Endothelial cell of hepatic sinusoid (primary cell): ENCODE data around the gene GNPTG.
"Not testable (repeated sequence)": the region's sequence is repeated elsewhere in the genome, so short reads cannot be mapped to it uniquely, and the experiment has no call there.

Experiments used
- in situ Hi-C: cut with HindIII; loops from 2 replicates; pipeline ENCODE4 v1.10.0; 2017; ENCODE audit warnings: low sequenced_read_pairs

GNPTG gene

DNA sequence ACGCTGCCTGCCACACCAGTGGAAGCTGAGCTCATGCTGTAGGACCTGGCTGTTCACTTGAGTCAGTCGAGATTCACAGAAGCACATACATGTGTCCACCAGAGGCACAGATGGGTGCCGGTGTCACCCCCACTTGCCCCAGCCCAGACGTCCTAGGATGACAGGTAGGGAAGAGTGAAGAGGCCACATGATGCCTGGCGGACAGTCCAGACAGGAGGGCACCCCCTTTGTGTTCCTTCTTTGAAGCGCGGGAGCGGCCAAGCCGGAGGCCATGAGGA is 33.5 kb upstream of the GNPTG start:
- in situ Hi-C loops = no loop called here

DNA sequence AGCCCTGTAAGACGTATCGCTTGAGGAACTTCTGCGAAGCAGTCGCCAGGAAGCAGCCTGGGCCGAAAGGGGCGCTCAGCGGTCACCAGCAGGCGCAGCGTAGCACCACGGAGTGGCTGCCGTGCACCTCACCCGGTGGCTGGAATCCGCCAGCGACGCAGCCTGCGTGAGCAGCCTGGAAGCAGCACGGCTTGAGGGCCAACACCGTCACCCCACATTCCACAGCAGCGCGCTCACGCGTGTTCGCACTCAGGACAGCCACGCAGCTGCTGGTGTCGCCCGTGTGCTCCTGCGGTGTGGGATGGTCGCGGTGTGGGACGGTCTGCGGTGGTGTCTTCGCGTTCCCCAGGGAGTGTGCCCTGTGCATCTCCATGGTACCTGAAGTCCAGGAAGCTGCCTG is 32.7 kb upstream of the GNPTG start:
- in situ Hi-C loops = no loop called here

DNA sequence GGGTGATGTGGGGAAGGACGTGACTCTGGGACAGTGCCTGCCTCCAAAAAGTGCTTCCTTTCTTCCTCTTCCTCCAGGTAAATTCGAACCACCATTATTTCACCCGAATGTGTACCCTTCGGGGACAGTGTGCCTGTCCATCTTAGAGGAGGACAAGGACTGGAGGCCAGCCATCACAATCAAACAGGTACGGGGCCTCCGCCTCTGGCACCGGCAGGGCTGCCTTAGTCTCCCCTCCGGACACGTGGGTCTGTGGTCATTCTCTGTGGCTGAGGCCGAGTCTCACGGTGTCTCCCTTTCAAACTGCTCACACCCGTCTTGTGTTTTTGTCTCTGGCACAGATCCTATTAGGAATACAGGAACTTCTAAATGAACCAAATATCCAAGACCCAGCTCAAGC is 31.6 kb upstream of the GNPTG start:
- in situ Hi-C loops = no loop called here

DNA sequence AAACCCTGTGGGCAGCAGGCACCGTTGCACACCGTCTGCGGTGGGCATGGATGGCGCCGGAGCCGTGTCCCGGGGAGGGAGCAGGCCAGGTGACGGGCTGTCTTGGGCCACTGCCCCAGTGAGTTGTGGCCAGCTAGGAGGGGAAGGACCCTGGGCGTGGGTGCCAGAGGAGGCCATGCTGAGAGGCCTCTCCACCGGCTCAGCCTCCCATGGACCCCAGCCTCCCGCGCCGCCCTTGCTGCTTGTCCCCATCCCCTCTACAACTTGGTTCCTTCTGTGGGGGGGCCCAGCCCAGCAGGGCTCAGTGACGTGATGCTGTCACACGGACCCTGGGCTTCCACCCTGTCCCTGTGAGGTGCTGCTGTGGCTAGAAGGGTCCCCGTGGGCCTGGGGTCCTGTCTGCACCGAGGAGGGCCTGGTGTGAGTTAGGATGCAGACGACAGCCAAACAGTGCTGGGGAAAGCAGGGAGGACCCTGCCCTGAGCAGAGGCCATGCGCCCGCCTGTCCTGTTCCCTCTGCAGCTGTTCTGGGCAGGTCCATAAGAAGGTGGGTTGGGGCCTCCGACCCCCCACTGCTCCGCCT is 31.0 kb upstream of the GNPTG start:
- in situ Hi-C loops = no loop called here

DNA sequence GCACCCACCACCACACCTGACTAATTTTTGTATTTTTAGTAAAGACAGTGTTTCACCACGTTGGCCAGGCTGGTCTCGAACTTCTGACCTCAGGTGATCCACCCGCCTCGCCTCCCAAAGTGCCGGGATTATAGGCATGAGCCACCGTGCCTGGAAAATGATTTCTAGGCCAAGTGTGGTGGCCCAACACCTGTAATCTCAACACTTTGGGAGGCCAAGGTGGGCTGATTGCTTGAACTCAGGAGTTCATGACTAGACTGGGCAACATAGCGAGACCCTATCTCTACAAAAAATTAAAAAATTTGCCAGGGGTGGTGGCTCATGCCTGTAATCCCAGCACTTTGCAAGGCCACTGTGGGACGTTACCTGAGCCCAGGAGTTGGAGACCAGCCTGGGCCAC is 29.3 kb upstream of the GNPTG start:
- in situ Hi-C loops = no loop called here

DNA sequence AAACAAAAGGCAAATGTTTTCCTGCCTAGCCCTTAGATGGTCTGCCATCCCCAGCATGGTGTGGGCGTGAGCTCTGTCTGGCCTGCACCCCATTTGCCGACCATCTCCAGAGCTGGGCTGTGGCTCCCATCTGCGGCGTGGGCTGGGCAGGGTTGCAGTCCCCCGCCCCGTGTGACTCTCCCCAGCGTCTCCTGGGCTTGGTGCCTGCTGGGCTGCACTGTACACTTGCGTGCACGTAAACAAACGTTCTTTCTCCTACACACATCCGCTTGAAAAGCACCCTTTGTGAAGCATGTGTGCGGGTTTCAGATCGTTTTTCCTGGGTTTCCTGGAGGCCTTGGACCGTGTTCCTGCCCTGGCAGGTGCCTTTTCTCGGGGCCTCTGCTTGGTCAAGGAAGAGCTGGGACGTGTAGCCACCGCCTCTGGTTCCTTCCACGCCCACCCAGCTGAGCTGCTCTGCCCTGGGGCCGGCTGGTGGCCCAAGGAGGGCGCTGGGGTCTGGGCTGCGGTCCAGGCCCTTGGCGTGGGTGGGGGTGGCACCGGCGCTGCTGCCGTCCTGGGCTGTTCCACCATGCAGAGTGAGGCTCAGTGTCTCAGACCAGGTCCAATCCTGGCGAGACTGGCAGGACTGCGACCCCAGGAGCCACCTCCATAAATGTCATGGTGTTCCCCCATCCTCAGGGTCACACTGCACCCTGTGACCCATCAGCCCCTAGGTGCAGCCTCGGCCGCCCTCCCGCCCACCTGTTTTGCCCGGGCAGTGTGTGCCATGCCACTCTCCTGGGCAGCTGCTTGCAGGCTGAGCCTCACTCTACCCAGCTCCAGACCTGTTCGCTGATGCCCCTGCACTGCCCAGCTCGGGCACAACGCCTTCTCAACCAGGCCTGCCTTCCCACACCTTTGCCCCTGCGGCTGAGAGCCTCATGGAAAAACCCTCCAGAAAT is 28.2 kb upstream of the GNPTG start:
- in situ Hi-C loops = no loop called here

DNA sequence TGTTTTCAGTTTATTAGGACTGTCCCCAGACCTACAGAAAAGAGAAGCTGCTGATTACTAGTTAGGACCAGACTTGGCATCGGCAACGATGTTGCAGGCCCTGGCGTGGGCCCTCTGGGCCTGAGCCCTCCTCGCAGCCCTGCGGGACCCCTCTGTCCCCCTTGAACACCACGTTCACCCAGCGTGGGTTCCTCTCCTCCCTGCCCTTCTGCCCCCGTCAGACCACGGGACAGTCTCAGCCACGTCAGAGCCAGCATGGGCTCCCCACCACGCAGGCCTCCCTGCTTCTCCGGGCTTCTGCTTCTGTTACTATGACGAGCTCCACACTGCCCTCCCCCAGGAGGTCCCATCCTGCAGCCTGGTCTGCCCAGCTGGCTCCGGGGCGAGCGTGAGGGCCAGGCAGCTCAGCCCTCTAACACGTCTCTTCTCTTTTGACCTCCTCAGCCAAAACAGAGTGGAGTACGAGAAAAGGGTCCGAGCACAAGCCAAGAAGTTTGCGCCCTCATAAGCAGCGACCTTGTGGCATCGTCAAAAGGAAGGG is 27.4 kb upstream of the GNPTG start:
- in situ Hi-C loops = no loop called here

DNA sequence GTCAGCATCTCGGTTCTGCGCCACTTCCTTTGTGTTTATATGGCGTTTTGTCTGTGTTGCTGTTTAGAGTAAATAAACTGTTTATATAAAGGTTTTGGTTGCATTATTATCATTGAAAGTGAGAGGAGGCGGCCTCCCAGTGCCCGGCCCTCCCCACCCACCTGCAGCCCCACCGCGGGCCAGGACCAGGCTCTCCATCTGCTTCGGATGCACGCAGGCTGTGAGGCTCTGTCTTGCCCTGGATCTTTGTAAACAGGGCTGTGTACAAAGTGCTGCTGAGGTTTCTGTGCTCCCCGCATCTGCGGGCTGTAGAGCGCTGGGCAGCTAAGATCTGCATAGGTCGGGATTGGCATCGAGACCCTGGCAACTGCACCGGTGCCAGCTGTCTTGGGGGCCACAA is 26.5 kb upstream of the GNPTG start:
- in situ Hi-C loops = no loop called here

DNA sequence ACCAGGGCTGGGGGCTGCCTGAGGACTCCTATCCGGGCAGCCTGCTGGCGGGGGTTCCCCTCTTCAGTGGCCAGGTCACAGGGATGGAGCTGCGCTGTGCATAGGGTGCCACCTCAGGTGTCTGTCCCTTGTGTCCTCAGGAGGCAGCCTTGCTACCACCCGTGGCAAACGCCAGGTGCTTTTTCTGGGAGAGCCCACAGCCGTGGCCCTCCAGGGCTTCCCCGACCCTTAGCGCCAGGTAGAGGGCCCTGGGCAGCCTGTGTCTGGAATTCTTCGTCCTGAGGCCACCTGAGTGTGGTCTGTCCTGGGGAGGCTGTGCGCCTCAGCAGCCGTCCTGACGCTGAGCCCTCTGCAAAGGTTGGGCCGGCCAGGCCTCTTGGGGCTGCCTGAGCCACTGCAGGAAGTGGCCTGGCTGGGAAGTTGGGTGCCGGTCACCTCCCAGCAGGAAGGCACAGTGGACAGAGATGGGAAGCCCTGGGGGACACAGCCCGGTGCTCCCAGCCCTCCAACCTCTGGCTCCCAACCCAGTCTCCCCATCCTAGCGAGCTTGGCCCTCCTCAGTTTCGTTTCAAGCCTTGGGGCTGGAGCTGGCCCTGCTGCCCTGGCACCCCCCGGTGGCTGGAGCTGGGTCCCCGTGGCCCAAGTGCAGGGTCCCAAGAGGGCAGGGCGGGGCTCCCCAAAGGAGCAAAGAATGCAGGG is 25.9 kb upstream of the GNPTG start:
- in situ Hi-C loops = no loop called here

DNA sequence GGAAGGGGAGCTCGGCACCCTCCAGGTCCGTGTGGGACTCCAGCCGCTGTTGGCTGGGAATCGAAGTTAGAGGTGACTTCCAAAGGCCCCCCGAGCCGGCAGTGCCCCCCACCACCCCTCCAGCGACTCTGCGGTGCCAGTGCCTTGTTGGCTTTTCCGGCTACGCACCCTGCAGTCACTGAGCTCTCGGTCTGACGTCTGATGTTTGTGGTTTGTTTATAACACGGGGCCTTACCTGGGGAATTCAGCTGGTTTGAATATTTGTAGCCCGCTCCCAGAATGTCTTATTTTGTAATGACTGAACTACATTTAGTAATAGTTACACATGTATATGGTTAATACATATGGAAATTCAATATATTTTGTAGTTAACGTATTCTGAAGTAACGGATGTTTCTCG is 25.3 kb upstream of the GNPTG start:
- in situ Hi-C loops = no loop called here

DNA sequence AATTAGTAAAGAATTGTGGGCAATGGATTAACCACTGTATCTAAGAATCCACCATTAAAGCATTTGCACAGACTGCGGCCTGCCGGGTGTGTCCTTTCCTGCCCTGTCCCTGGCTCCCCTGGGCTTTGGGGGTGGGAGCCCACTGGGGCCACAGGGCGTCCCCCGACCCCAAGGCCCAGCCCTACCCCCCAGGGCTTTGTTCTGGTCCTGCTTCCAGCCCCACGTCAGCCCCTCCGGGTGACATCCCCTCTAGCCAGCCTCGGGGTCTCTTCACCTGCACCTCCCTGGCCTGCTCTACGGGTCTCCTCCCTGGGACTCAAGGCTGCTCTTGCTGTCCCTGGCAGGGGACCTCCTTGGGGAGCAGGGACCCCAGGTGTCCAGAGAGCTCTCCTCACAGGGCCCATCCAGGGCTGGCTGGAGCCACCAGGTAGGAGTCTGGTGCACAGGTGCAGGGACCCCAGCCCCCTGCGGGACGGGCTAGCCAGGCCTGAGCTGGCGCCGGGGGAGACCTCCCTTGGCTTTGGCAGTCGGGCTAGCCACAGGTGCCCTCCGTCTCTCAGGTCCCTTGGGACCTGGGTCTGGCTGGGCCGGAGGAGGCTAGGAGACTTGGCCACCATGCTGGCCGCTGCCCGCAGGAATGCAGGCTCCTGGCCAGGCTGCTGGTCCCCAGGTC is 24.6 kb upstream of the GNPTG start:
- in situ Hi-C loops = no loop called here

DNA sequence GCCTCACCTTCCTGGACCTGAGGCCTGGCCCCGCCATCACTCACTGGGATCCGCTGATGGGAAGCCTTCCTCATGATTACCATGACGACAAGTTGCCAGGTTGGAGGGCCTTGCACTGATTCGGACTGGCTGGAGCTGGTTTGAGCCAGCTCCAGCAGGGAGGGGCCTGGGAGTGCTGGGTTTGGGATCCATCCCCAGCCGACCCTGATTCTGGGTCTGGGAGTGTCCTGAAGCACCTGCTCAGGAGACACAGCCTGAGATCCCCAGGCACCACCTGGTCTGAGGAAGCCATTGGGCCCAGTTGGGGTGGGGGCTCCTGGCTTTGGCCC is 24.1 kb upstream of the GNPTG start:
- in situ Hi-C loops = no loop called here

DNA sequence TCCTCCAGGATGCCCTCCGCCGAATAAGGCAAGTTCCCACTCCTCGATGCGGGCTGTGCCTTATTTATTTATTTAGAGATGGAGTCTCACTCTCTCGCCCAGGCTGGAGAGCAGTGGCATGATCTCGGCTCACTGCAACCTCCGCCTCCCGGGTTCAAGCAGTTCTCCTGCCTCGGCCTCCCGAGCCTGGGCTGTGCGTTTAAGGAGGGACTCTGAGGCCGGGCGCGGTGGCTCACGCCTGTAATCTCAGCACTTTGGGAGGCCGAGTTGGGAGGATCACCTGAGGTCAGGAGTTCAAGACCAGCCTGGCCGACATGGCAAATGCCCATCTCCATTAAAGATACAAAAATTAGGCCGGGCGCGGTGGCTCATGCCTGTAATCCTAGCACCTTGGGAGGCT is 23.6 kb upstream of the GNPTG start:
- in situ Hi-C loops = not testable (repeated sequence)

DNA sequence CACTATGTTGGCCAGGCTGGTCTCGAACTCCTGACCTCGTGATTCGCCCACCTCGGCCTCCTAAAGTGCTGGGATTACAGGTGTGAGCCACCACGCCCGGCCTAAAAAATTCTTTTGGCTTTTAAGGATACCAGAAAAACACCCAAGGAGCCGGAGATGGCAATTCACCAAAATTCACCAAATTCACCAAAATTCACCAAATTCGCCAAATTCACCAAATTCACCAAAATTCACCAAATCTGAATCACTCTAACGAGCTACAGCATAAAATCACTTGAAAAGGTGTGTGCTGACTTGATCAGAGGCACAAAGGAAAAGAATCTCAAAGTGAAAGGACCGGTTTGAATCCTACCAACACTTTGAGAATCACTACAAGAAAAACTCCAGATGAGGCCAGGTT is 22.8 kb upstream of the GNPTG start:
- in situ Hi-C loops = not testable (repeated sequence)

DNA sequence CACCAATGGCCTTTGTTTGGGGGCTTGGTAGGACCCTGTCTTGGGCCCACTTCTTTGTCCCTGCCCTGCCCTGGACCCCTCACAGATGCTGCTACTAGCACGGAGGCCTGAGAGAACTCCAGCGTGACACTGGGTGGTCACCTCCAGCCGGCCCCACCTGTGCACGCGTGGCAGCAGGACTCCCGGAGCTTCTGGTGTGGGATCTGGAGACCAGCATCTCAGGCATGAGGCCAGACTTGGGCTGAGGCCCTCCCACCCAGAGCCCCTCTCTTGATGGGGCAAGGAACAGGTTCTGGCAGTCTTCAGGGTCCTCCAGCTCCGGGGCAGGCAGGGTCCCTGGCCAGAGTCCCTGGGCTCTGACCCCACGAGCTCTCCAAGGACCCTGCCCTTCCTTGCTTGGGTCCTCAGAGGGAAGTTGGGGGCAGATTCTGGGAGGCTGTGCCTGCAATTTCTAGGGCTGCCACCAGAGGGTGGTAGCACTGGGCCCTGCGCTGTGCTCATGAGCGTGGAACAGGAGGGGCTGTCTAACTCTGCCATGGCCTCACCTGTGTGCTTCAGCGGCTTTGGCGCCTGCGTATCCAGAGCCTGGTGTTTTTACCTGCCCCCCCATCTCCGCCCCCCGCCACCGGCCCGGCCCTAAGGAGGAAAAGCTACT is 21.3 kb upstream of the GNPTG start:
- in situ Hi-C loops = no loop called here

DNA sequence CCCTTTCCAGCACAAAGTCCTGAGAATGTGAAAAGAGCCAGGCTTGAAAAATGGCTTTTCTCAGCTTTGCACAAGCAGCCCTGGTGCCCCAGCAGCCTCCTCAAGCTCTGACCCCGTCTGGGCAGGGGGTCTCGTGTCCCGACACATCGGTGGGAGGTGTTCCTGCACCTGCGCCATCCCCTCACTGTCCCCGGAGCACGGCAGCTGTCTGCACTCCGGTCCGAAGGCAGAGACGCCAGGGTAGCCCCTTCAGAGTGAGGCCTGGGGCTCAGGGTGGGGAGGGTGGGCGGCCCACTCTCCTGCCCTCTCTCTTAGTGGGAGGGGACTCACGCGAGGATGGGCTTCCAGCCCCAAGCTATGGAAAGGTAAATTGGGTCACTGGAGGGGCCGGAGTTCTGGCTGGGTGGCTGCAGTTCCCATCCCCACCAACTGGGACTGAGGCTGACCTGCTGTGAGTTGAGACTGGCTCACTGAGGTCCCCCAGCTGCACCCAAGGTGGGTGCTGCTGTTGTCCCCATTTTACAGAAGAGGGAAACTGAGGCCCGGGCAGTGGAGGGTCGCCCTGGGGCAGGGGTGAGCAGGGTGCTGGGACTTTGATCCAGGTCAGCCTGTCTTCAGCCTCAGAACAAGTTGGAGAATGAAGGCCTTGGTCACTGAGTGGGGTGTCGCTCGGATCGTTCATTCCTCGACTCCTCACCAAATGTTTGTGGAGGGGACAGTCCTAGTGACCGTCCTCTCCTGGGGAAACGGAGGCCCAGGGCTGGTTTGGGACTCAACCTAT is 20.6 kb upstream of the GNPTG start:
- in situ Hi-C loops = no loop called here

DNA sequence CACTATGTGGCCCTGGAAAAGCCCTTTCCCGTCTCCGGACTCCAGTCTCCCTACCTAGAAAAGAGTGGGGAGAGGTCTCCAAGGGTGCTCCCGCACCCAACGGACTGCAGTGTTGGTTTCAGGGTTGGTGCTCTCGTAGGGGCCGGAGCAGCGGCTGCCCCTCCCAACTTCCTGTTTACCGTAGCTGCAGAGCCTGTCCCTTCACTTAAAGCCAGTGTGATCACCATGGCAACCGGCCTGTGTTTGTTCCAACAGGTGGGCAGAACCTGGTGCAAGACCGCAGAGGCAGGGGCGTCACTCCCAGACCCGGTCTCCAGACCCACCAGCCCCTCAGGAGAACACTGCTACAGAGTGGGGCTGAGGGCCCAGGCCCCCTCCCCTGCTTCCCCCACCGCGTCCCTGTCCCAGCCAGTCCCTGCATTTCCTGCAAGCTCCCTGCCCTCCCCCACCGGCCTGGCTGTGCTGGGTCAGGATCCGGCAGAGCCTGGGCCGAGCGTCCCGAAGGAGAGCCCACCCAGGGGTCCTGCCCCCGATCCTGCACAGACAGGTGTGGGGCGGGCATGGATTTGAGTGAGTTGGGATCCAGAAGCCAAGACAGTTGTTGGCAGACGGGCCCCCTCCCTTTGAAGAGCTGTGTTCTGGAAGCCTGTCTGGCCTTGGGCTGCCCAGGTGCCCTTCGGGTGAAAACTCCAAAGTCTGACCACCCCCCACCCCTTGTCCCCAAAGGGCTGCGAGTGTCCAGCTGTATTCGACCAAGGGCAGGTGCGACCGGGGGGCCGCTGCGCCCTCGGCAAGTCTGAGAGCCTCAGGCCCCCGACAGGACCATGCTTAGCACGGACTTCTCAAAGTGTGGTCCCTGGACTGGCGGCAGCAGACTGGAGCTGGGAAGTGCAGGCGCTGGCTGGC is 19.8 kb upstream of the GNPTG start:
- in situ Hi-C loops = no loop called here

DNA sequence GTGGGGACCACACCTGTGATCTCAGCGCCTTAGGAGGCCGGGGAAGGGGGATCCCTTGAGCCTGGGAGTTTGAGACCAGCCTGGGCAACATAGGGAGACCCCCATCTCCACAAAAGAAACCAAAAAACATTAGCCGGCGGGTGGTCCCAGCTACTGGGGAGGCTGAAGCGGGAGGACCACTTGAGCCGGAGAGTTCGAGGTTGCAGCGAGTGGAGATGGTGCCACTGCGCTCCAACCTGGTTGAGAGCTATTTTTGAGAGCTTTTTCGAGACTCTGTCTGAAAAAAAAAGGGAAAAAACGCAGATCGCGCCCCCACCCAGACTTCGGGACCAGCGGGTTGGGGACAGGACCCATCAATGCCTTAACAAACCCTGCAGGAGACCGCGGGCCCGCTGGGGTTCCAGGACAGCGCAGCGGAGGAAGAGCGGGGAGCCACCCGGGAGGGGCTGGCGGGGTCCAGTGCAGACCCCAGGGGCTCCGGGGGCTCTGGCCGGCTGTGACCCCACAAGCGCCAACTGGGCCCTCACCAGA is 19.0 kb upstream of the GNPTG start:
- in situ Hi-C loops = no loop called here
